Limb (tissue), 2 donors: ENCODE measurements around the gene RMND5B.
A peak's percentile ranks its signal among the peaks of the same experiment; 100 is the strongest.
"Not testable (repeated sequence)": the region's sequence is repeated elsewhere in the genome, so short reads cannot be mapped to it uniquely, and the experiment has no call there.

ENCODE experiments used
- DNase-seq, 2 donors: peaks; one replicate each; pipeline ENCODE4 v3.0.0-alpha.2; 2016; ENCODE audit errors: extremely low spot score in 2 of 2

The RMND5B gene

GRCh38 chr5:178130234-178130575 lies 609 bp upstream of the RMND5B start:
- not testable (repeated sequence) for DNase-seq

- no peak for DNase-seq
These were observed 707 bp downstream of the RMND5B start for GRCh38 chr5:178131446-178131996.

- DNase-seq: no peak
These were observed 6.2 kb downstream of the RMND5B start for GRCh38 chr5:178136990-178137389.

GRCh38 chr5:178137991-178138390 lies 7.2 kb downstream of the RMND5B start:
- no peak for DNase-seq

GRCh38 chr5:178141550-178141949 lies 10.7 kb downstream of the RMND5B start:
- no peak for DNase-seq

- DNase-seq: no peak
These were observed 11.8 kb downstream of the RMND5B start for GRCh38 chr5:178142642-178143041.

- no peak for DNase-seq
These were observed 12.4 kb downstream of the RMND5B start for GRCh38 chr5:178143246-178143645.

GRCh38 chr5:178143901-178144300 lies 13.1 kb downstream of the RMND5B start:
- DNase-seq: peak; percentile 62 to 66

- DNase-seq: peak in 1 of 2 donors; percentile 73
These were observed 15.4 kb downstream of the RMND5B start for GRCh38 chr5:178145965-178146820.

- no peak for DNase-seq
These were observed 16.6 kb downstream of the RMND5B start for GRCh38 chr5:178147406-178147805.

GRCh38 chr5:178149199-178149932 lies 18.6 kb downstream of the RMND5B start:
- no peak for DNase-seq

- no peak for DNase-seq
These were observed 20.3 kb downstream of the RMND5B start for GRCh38 chr5:178150977-178151734.

- no peak for DNase-seq
These were observed 22.0 kb downstream of the RMND5B start for GRCh38 chr5:178152491-178153444.

- peak; percentile 98 to 99 for DNase-seq
These were observed 22.9 kb downstream of the RMND5B start, which contains the start of gene NHP2 for GRCh38 chr5:178153530-178154340. NHP2 (minus strand) TSS chr5:178153885; CDS start chr5:178153817, 68 bp downstream.

GRCh38 chr5:178155065-178155464 lies 24.3 kb downstream of the RMND5B start:
- DNase-seq: no peak

- no peak for DNase-seq
These were observed 29.4 kb downstream of the RMND5B start for GRCh38 chr5:178160176-178160575.

GRCh38 chr5:178162481-178162880 lies 31.7 kb downstream of the RMND5B start:
- no peak for DNase-seq

GRCh38 chr5:178163772-178164735 lies 33.2 kb downstream of the RMND5B start:
- peak; percentile 62 to 93 for DNase-seq
